Activated naive CD8-positive, alpha-beta T cell treated with anti-CD3 and anti-CD28 coated beads for 36 hours (primary cell): ENCODE data around the gene DYRK1B. TPM values are rescaled to one million over a fixed set of nuclear protein-coding genes. Genes with fewer than 3 reads are reported as not detected.
A peak's percentile ranks its signal among the peaks of the same experiment; 100 is the strongest.

Source experiments
- DNase-seq: peaks from one replicate; pipeline ENCODE4 v3.0.0; 2021
- H3K27ac Mint-ChIP-seq: one replicate; pipeline ENCODE4 v1.8.0; 2022; ENCODE audit warnings: mild to moderate bottlenecking, moderate library complexity, mixed read lengths
- H3K27me3 Mint-ChIP-seq: one replicate; pipeline ENCODE4 v1.8.0; 2022; ENCODE audit warnings: mild to moderate bottlenecking, mixed read lengths
- H3K36me3 Mint-ChIP-seq: one replicate; pipeline ENCODE4 v1.8.0; 2021; ENCODE audit warnings: mild to moderate bottlenecking, mixed read lengths
- H3K4me1 Mint-ChIP-seq: one replicate; pipeline ENCODE4 v1.8.0; 2021; ENCODE audit warnings: mixed read lengths
- H3K4me3 Mint-ChIP-seq: one replicate; pipeline ENCODE4 v1.8.0; 2022; ENCODE audit warnings: mild to moderate bottlenecking, moderate library complexity, mixed read lengths
- H3K9me3 Mint-ChIP-seq: one replicate; pipeline ENCODE4 v1.8.0; 2022; ENCODE audit warnings: mixed read lengths
- total RNA-seq, 2 experiments: library from RNA; stranded (reverse); gene quantifications; one replicate each; pipeline ENCODE4 v1.2.3, GENCODE V29; 2021

The DYRK1B gene
- total RNA-seq, 2 experiments from 2014 or later: 3.8 to 4.9 TPM

GRCh38 chr19:39828654-39829032, 5.3 kb downstream of the DYRK1B start:
- Mint-ChIP-seq H3K36me3 (peaks cover 37% of the 10 kb centered on the region), H3K4me3 (no peak overlapping the region)

GRCh38 chr19:39828015-39828653, 5.8 kb downstream of the DYRK1B start:
- peaks cover 28% of the 10 kb centered on the region for H3K4me1 Mint-ChIP-seq
- no peaks in the 10 kb centered on the region for H3K27me3 Mint-ChIP-seq
- H3K9me3 Mint-ChIP-seq: no peaks in the 10 kb centered on the region
- H3K4me3 Mint-ChIP-seq: no peak overlapping the region
- DNase-seq: no peak
- H3K27ac Mint-ChIP-seq: peak overlapping the region; percentile 51
- peaks cover 37% of the 10 kb centered on the region for H3K36me3 Mint-ChIP-seq

More at GRCh38 chr19:39828654-39829032, 5.3 kb downstream of the DYRK1B start:
- no peak for DNase-seq
- Mint-ChIP-seq H3K9me3 (no peaks in the 10 kb centered on the region), H3K27ac (peak overlapping the region; percentile 51), H3K4me1 (peaks cover 28% of the 10 kb centered on the region), H3K27me3 (no peaks in the 10 kb centered on the region)

- peaks cover 29% of the 10 kb centered on the region for H3K36me3 Mint-ChIP-seq
- H3K4me1 Mint-ChIP-seq: peaks cover 19% of the 10 kb centered on the region
- no peak overlapping the region for H3K4me3 Mint-ChIP-seq
- DNase-seq: no peak
- no peaks in the 10 kb centered on the region for H3K9me3 Mint-ChIP-seq
- H3K27me3 Mint-ChIP-seq: no peaks in the 10 kb centered on the region
- H3K27ac Mint-ChIP-seq: no peak overlapping the region
These were observed 6.7 kb downstream of the DYRK1B start for GRCh38 chr19:39827216-39827615.

GRCh38 chr19:39826311-39826945, 7.5 kb downstream of the DYRK1B start:
- DNase-seq: no peak
- Mint-ChIP-seq H3K27ac (no peak overlapping the region), H3K27me3 (no peaks in the 10 kb centered on the region), H3K9me3 (no peaks in the 10 kb centered on the region), H3K4me1 (peaks cover 15% of the 10 kb centered on the region), H3K4me3 (no peak overlapping the region), H3K36me3 (peaks cover 25% of the 10 kb centered on the region)

GRCh38 chr19:39825531-39826076, 8.4 kb downstream of the DYRK1B start:
- Mint-ChIP-seq H3K4me1 (peaks cover 10% of the 10 kb centered on the region), H3K4me3 (no peak overlapping the region), H3K9me3 (no peaks in the 10 kb centered on the region), H3K27ac (no peak overlapping the region), H3K36me3 (peaks cover 17% of the 10 kb centered on the region), H3K27me3 (no peaks in the 10 kb centered on the region)
- no peak for DNase-seq

GRCh38 chr19:39825093-39825463, 8.9 kb downstream of the DYRK1B start:
- Mint-ChIP-seq H3K9me3 (no peaks in the 10 kb centered on the region), H3K4me1 (peaks cover 10% of the 10 kb centered on the region), H3K4me3 (no peak overlapping the region), H3K36me3 (peaks cover 18% of the 10 kb centered on the region), H3K27ac (peak overlapping the region; percentile 55), H3K27me3 (no peaks in the 10 kb centered on the region)
- DNase-seq: no peak

- no peaks in the 10 kb centered on the region for H3K27me3 Mint-ChIP-seq
- DNase-seq: peak; percentile 86
- H3K4me3 Mint-ChIP-seq: no peak overlapping the region
- H3K27ac Mint-ChIP-seq: peak overlapping the region; percentile 55
- H3K36me3 Mint-ChIP-seq: peaks cover 14% of the 10 kb centered on the region
- no peaks in the 10 kb centered on the region for H3K9me3 Mint-ChIP-seq
- peaks cover 10% of the 10 kb centered on the region for H3K4me1 Mint-ChIP-seq
These were observed 9.5 kb downstream of the DYRK1B start for GRCh38 chr19:39824143-39825092.

GRCh38 chr19:39823686-39824085, 10.3 kb downstream of the DYRK1B start:
- peaks cover 9% of the 10 kb centered on the region for H3K36me3 Mint-ChIP-seq

GRCh38 chr19:39820696-39821095, 13.3 kb downstream of the DYRK1B start:
- Mint-ChIP-seq H3K4me1 (peaks cover 25% of the 10 kb centered on the region), H3K36me3 (peaks cover 4% of the 10 kb centered on the region), H3K27ac (no peak overlapping the region), H3K4me3 (no peak overlapping the region), H3K9me3 (no peaks in the 10 kb centered on the region), H3K27me3 (no peaks in the 10 kb centered on the region)
- no peak for DNase-seq

More at GRCh38 chr19:39823686-39824085, 10.3 kb downstream of the DYRK1B start:
- H3K27me3 Mint-ChIP-seq: no peaks in the 10 kb centered on the region
- no peaks in the 10 kb centered on the region for H3K9me3 Mint-ChIP-seq
- no peak overlapping the region for H3K27ac Mint-ChIP-seq
- H3K4me3 Mint-ChIP-seq: no peak overlapping the region
- peaks cover 12% of the 10 kb centered on the region for H3K4me1 Mint-ChIP-seq
- DNase-seq: no peak

GRCh38 chr19:39819786-39820185, 14.2 kb downstream of the DYRK1B start:
- H3K4me3 Mint-ChIP-seq: no peak overlapping the region
- H3K27ac Mint-ChIP-seq: no peak overlapping the region
- peaks cover 4% of the 10 kb centered on the region for H3K36me3 Mint-ChIP-seq
- no peaks in the 10 kb centered on the region for H3K9me3 Mint-ChIP-seq
- peaks cover 23% of the 10 kb centered on the region for H3K4me1 Mint-ChIP-seq
- DNase-seq: no peak
- no peaks in the 10 kb centered on the region for H3K27me3 Mint-ChIP-seq

- no peak for DNase-seq
- Mint-ChIP-seq H3K4me1 (peaks cover 23% of the 10 kb centered on the region), H3K4me3 (no peak overlapping the region), H3K36me3 (peaks cover 4% of the 10 kb centered on the region), H3K27ac (no peak overlapping the region), H3K27me3 (no peaks in the 10 kb centered on the region), H3K9me3 (no peaks in the 10 kb centered on the region)
These were observed 15.3 kb downstream of the DYRK1B start for GRCh38 chr19:39818626-39819097.

GRCh38 chr19:39817888-39818561, 15.9 kb downstream of the DYRK1B start:
- Mint-ChIP-seq H3K4me3 (no peak overlapping the region), H3K27me3 (no peaks in the 10 kb centered on the region), H3K4me1 (peaks cover 23% of the 10 kb centered on the region), H3K36me3 (peaks cover 4% of the 10 kb centered on the region), H3K27ac (no peak overlapping the region), H3K9me3 (no peaks in the 10 kb centered on the region)
- no peak for DNase-seq

GRCh38 chr19:39816287-39817048, 17.5 kb downstream of the DYRK1B start:
- Mint-ChIP-seq H3K27me3 (no peaks in the 10 kb centered on the region), H3K4me3 (no peak overlapping the region), H3K27ac (peak overlapping the region; percentile 57), H3K9me3 (no peaks in the 10 kb centered on the region), H3K4me1 (peaks cover 23% of the 10 kb centered on the region), H3K36me3 (peaks cover 4% of the 10 kb centered on the region)
- DNase-seq: no peak

GRCh38 chr19:39814595-39814994, 19.4 kb downstream of the DYRK1B start:
- Mint-ChIP-seq H3K4me3 (no peak overlapping the region), H3K4me1 (peaks cover 23% of the 10 kb centered on the region), H3K9me3 (no peaks in the 10 kb centered on the region), H3K36me3 (peaks cover 3% of the 10 kb centered on the region), H3K27ac (no peak overlapping the region), H3K27me3 (no peaks in the 10 kb centered on the region)
- DNase-seq: no peak
